ENCODE measurements around the gene ASCL5. TPM values are rescaled to one million over a fixed set of nuclear protein-coding genes. Genes with fewer than 3 reads are reported as not detected.

ASCL5 gene
- total and polyA plus RNA-seq, 9 of the 15 experiments (the other 6 are each of a cell fraction or from before 2014, with no cell fraction given) = 0.09 TPM; not detected in 8

DNA sequence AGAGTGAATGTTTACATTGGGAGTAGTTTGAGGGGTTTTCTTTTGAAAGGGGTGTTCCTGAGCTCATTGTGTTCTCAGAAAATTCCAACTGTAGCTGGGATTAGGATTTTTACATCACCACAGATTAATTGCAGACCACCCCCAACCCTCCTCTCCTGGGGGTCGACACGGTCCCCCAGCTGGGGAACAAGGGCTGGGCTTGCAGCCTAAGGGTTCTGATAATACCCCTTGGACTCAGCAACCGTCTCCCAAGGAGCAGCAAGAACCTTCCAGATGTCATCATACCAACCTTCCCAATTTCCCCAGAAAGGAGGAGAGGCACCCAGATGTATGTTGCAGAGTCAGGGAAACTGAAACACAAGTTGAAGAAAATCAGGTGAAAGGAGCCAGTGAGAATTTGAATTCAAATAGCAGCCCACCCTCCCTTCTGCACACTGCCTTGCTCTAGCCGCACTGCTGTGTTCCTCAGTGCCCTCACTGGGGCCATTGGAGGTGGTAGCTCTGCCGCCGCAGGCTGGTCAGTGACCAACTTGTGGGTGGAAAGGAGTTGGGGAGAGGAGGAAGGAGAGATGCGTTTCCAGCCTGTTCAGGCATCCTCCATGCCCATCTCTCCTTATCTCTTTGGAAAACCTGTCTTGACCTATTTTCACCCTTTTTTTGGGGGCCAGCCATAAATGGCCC lies 49.0 kb upstream of the ASCL5 start (continued):
- TF ChIP-seq, protein P1, sequence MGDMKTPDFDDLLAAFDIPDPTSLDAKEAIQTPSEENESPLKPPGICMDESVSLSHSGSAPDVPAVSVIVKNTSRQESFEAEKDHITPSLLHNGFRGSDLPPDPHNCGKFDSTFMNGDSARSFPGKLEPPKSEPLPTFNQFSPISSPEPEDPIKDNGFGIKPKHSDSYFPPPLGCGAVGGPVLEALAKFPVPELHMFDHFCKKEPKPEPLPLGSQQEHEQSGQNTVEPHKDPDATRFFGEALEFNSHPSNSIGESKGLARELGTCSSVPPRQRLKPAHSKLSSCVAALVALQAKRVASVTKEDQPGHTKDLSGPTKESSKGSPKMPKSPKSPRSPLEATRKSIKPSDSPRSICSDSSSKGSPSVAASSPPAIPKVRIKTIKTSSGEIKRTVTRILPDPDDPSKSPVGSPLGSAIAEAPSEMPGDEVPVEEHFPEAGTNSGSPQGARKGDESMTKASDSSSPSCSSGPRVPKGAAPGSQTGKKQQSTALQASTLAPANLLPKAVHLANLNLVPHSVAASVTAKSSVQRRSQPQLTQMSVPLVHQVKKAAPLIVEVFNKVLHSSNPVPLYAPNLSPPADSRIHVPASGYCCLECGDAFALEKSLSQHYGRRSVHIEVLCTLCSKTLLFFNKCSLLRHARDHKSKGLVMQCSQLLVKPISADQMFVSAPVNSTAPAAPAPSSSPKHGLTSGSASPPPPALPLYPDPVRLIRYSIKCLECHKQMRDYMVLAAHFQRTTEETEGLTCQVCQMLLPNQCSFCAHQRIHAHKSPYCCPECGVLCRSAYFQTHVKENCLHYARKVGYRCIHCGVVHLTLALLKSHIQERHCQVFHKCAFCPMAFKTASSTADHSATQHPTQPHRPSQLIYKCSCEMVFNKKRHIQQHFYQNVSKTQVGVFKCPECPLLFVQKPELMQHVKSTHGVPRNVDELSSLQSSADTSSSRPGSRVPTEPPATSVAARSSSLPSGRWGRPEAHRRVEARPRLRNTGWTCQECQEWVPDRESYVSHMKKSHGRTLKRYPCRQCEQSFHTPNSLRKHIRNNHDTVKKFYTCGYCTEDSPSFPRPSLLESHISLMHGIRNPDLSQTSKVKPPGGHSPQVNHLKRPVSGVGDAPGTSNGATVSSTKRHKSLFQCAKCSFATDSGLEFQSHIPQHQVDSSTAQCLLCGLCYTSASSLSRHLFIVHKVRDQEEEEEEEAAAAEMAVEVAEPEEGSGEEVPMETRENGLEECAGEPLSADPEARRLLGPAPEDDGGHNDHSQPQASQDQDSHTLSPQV (IDR thresholded peaks at IDR 0.05) = no peak

DNA sequence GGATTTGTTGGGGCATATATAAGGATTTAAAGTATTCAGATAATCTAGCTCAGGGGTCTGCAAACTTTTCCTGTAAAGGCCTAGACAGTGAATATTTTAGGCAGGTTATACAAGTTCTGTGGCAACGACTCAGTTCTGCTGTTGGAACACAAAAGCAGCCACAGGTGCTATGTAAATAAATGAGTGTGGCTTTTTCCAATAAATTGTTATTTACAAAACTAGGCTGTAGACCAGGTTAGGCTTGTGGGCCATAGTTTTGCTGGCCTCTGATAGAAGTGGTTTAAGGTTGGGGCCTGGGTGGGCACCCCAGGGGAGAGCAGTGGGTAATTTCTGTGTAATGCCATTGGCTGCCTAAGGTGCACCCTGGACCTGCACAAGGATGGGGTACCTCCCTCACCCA lies 46.8 kb upstream of the ASCL5 start:
- intact Hi-C loops (cut with micrococcal nuclease) = no loop called here

More for the DNA sequence above, 46.8 kb upstream of the ASCL5 start:
- no peak overlapping the region for H3K27ac ChIP-seq (ENCODE audit: extremely low read depth, low read depth, low read length)
- peaks cover 3% of the 10 kb centered on the region; the same call in 1 of the 2 replicates for H3K9me3 ChIP-seq (replicated peaks; ENCODE audit: control insufficient read depth, insufficient read depth, low read depth, low read length)
- FAIRE-seq (no peak), DNase-seq (ENCODE audit: extremely low read depth in 1 of 4, low spot score in 3 of 4) (no peak), ATAC-seq (no peak)
- ChIA-PET CTCF (ENCODE audit: low intra/inter-chr PET ratio) (no interaction called here), POLR2A (no interaction called here)
- H4K20me1 ChIP-seq (replicated peaks; ENCODE audit: control insufficient read depth, insufficient read depth, low read length) = no peaks in the 10 kb centered on the region
- no peak overlapping the region for H3K9ac ChIP-seq (ENCODE audit: insufficient read depth in 1 of 2, low read depth in 2 of 2, low read length in 2 of 2)
- WGBS (ENCODE audit: insufficient coverage, low coverage, missing lambda C conversion rate) = 13% methylated on average over 1 of the region's 1 CpG
- no peak overlapping the region for H3K4me2 ChIP-seq (ENCODE audit: insufficient read depth, low read length)
- no peaks in the 10 kb centered on the region for H3K36me3 ChIP-seq (ENCODE audit: control insufficient read depth, insufficient read depth, low read length)
- H3K4me3 ChIP-seq = no peak overlapping the region
- H2AFZ ChIP-seq (ENCODE audit: low read depth, low read length) = no peak overlapping the region
- TF ChIP-seq, protein P2, sequence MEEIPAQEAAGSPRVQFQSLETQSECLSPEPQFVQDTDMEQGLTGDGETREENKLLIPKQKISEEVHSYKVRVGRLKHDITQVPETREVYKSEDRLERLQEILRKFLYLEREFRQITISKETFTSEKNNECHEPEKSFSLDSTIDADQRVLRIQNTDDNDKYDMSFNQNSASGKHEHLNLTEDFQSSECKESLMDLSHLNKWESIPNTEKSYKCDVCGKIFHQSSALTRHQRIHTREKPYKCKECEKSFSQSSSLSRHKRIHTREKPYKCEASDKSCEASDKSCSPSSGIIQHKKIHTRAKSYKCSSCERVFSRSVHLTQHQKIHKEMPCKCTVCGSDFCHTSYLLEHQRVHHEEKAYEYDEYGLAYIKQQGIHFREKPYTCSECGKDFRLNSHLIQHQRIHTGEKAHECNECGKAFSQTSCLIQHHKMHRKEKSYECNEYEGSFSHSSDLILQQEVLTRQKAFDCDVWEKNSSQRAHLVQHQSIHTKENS (CRISPR knock-in tag; IDR thresholded peaks at IDR 0.05) = no peak
- TF ChIP-seq ELF1 (tag; IDR thresholded peaks at IDR 0.05) (no peak), RBM14 (IDR thresholded peaks at IDR 0.05; ENCODE audit: borderline replicate concordance, insufficient read depth, low read depth, low read length) (no peak), MAFG (tag; conservative IDR thresholded peaks at IDR 0.05) (no peak), ZNF586 (CRISPR knock-in tag; conservative IDR thresholded peaks at IDR 0.05) (no peak), XRCC4 (IDR thresholded peaks at IDR 0.05; ENCODE audit: extremely low read depth, insufficient read depth, insufficient read length) (no peak)
- TF ChIP-seq, protein P3, sequence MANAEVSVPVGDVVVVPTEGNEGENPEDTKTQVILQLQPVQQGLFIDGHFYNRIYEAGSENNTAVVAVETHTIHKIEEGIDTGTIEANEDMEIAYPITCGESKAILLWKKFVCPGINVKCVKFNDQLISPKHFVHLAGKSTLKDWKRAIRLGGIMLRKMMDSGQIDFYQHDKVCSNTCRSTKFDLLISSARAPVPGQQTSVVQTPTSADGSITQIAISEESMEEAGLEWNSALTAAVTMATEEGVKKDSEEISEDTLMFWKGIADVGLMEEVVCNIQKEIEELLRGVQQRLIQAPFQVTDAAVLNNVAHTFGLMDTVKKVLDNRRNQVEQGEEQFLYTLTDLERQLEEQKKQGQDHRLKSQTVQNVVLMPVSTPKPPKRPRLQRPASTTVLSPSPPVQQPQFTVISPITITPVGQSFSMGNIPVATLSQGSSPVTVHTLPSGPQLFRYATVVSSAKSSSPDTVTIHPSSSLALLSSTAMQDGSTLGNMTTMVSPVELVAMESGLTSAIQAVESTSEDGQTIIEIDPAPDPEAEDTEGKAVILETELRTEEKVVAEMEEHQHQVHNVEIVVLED (CRISPR knock-in tag; IDR thresholded peaks at IDR 0.05) = no peak
- H3K4me1 ChIP-seq (replicated peaks in 1 of 2; ENCODE audit: control insufficient read depth in 2 of 2, insufficient read depth in 2 of 2, low read length in 2 of 2) = peaks cover 11 to 17% of the 10 kb centered on the region in 2 experiments; a peak in 4 of 5 replicates
- H3K79me2 ChIP-seq (ENCODE audit: control insufficient read depth, insufficient read depth, low read length) = no peaks in the 10 kb centered on the region
- no TSS peak for BruUV-seq (replicated peaks)
- no peaks in the 10 kb centered on the region for H3K9me1 ChIP-seq (ENCODE audit: control insufficient read depth, insufficient read depth, low read length)
- in situ Hi-C loops (cut with MboI) = no loop called here
- peaks cover 9 to 20% of the 10 kb centered on the region in 2 experiments; a peak in 4 of 5 replicates for H3K27me3 ChIP-seq (ENCODE audit: control insufficient read depth in 2 of 2, insufficient read depth in 2 of 2, low read length in 2 of 2)

Data from K562 (cell line).